ENCODE measurements around the gene BMAL2.
A peak's percentile ranks its signal among the peaks of the same experiment; 100 is the strongest.

The BMAL2 gene, protein sequence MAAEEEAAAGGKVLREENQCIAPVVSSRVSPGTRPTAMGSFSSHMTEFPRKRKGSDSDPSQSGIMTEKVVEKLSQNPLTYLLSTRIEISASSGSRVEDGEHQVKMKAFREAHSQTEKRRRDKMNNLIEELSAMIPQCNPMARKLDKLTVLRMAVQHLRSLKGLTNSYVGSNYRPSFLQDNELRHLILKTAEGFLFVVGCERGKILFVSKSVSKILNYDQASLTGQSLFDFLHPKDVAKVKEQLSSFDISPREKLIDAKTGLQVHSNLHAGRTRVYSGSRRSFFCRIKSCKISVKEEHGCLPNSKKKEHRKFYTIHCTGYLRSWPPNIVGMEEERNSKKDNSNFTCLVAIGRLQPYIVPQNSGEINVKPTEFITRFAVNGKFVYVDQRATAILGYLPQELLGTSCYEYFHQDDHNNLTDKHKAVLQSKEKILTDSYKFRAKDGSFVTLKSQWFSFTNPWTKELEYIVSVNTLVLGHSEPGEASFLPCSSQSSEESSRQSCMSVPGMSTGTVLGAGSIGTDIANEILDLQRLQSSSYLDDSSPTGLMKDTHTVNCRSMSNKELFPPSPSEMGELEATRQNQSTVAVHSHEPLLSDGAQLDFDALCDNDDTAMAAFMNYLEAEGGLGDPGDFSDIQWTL

GRCh38 chr12:27332714-27333402 lies at the start of gene BMAL2:
TSS of gene BMAL2 (plus strand) at chr12:27332836. CDS start at chr12:27333073, 237 bp downstream.
- H3K27ac ChIP-seq = peak within 1 kb of the TSS; percentile 48 to 59
- no peak for TF ChIP-seq CTCF (IDR thresholded peaks at IDR 0.05)
- intact Hi-C loops (cut with DNase I; ENCODE audit: low total_unique reads) = no loop called here
- peaks cover 0 to 40% (median 18%) of the 10 kb centered on the region in 4 donors for H3K4me1 ChIP-seq
- no peaks in the 10 kb centered on the region for H3K9me3 ChIP-seq
- H3K4me3 ChIP-seq = peak within 1 kb of the TSS; percentile 66 to 77
- H3K36me3 ChIP-seq = peaks cover 0 to under 1% (median 0%) of the 10 kb centered on the region in 3 donors
- no peaks in the 10 kb centered on the region for H3K27me3 ChIP-seq
- DNase-seq = no peak

- Histone ChIP-seq H3K27me3 (no peaks in the 10 kb centered on the region), H3K4me3 (no peak overlapping the region), H3K9me3 (no peaks in the 10 kb centered on the region), H3K4me1 (peaks cover 0 to 97% (median 46%) of the 10 kb centered on the region in 4 donors), H3K36me3 (no peaks in the 10 kb centered on the region), H3K27ac (peak overlapping the region; percentile 86 to 88)
- no peak for DNase-seq
- TF ChIP-seq CTCF (IDR thresholded peaks at IDR 0.05) = no peak
- intact Hi-C loops (cut with DNase I; ENCODE audit: low total_unique reads) = no loop called here
Measured at GRCh38 chr12:27284021-27284420, 48.6 kb upstream of the BMAL2 start.

GRCh38 chr12:27284751-27285150 lies 47.9 kb upstream of the BMAL2 start:
- TF ChIP-seq CTCF (IDR thresholded peaks at IDR 0.05) = no peak
- Histone ChIP-seq H3K4me3 (peak overlapping the region in 1 of 2 donors; percentile 19), H3K36me3 (no peaks in the 10 kb centered on the region), H3K27ac (peak overlapping the region; percentile 86 to 88), H3K4me1 (peaks cover 0 to 97% (median 48%) of the 10 kb centered on the region in 4 donors), H3K27me3 (no peaks in the 10 kb centered on the region), H3K9me3 (no peaks in the 10 kb centered on the region)
- no peak for DNase-seq
- intact Hi-C loops (cut with DNase I; ENCODE audit: low total_unique reads) = no loop called here

DNA sequence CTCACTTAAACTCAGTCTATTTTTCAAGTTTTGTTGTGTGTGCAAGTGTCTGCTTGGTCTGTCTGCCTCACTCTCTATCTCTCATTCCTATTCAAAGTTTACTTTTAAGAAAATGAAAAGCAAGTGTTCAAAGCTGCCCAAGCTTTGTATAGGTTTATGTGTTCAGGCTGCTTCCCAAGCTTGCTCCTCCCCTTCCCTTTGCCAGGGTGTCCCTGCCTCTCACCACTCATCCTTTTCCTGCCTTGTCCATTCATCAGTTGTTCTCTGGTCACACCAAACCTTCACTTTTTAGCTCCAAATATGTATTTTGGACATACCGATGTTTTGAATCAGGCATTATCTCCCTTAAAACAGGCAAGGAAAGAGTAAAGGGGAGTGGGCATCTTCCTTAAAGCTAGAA lies 47.2 kb upstream of the BMAL2 start:
- Histone ChIP-seq H3K27me3 (no peaks in the 10 kb centered on the region), H3K36me3 (no peaks in the 10 kb centered on the region), H3K4me3 (peak overlapping the region; percentile 5 to 19), H3K9me3 (no peaks in the 10 kb centered on the region), H3K4me1 (peaks cover 0 to 97% (median 53%) of the 10 kb centered on the region in 4 donors), H3K27ac (peak overlapping the region; percentile 86 to 88)
- intact Hi-C loops (cut with DNase I; ENCODE audit: low total_unique reads) = no loop called here
- DNase-seq = no peak
- TF ChIP-seq CTCF (IDR thresholded peaks at IDR 0.05) = no peak

DNA sequence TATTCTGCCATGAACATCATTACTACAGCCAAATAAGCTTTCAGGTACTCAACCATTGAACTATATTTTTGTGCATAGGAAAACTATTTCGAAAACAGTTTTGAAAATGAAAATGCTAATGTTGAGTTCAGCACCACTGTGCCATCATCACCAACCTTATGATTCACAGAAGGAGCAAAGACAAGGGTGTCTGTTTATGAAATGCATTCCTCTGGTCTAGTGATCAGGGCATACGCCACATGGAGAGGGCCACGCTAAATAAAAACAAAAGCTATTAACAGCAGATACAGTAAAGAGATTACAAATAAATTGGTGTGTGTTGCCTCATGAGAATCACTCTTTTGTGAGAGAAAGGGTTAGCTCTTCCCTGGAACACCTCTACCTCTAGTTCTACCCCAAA lies 43.2 kb upstream of the BMAL2 start:
- no peak overlapping the region for H3K4me3 ChIP-seq
- no peaks in the 10 kb centered on the region for H3K36me3 ChIP-seq
- H3K9me3 ChIP-seq = no peaks in the 10 kb centered on the region
- no peak for TF ChIP-seq CTCF (IDR thresholded peaks at IDR 0.05)
- no peaks in the 10 kb centered on the region for H3K27me3 ChIP-seq
- intact Hi-C loops (cut with DNase I; ENCODE audit: low total_unique reads) = no loop called here
- H3K27ac ChIP-seq = peak overlapping the region; percentile 86 to 88
- H3K4me1 ChIP-seq = peaks cover 0 to 100% (median 75%) of the 10 kb centered on the region in 4 donors
- no peak for DNase-seq
